ENCODE data around the gene MCTP2. TPM values are rescaled to one million over a fixed set of nuclear protein-coding genes. Genes with fewer than 3 reads are reported as not detected.

Gene MCTP2
- total RNA-seq, 1 donor from 2014 or later = 12.8 TPM

DNA sequence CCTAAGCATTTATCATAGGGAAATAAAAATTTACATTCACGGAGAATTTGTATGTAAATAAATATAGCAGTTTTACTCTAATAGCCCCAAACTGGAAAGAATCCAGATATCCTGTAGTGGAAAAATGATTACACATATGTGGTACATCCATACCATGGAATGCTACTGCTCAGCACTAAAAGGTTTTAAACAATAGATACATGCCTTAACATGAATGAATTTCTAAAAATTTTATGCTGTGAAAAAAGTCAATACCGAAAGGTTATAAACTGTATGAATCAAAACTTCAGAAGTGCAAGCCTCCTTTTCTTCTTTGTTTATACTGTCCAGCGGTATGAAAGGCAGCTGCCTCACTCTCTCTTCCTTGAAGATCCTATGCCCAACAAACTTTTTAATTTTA lies 37.5 kb upstream of the MCTP2 start:
- TF ChIP-seq, protein P1, sequence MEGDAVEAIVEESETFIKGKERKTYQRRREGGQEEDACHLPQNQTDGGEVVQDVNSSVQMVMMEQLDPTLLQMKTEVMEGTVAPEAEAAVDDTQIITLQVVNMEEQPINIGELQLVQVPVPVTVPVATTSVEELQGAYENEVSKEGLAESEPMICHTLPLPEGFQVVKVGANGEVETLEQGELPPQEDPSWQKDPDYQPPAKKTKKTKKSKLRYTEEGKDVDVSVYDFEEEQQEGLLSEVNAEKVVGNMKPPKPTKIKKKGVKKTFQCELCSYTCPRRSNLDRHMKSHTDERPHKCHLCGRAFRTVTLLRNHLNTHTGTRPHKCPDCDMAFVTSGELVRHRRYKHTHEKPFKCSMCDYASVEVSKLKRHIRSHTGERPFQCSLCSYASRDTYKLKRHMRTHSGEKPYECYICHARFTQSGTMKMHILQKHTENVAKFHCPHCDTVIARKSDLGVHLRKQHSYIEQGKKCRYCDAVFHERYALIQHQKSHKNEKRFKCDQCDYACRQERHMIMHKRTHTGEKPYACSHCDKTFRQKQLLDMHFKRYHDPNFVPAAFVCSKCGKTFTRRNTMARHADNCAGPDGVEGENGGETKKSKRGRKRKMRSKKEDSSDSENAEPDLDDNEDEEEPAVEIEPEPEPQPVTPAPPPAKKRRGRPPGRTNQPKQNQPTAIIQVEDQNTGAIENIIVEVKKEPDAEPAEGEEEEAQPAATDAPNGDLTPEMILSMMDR (IDR thresholded peaks at IDR 0.05; ENCODE audit: unreplicated experiment) = no peak
- Mint-ChIP-seq H3K36me3 (no peaks in the 10 kb centered on the region), H3K27me3 (ENCODE audit: low read depth) (peaks cover 28% of the 10 kb centered on the region), H3K4me1 (no peaks in the 10 kb centered on the region), H3K4me3 (no peak overlapping the region), H3K27ac (no peak overlapping the region), H3K9me3 (no peaks in the 10 kb centered on the region)
- no peak for DNase-seq (ENCODE audit: low spot score in 2 of 2, unreplicated experiment in 2 of 2)

GRCh38 chr15:94196531-94196930 lies 34.8 kb upstream of the MCTP2 start:
- peaks cover 14% of the 10 kb centered on the region for H3K27me3 Mint-ChIP-seq (ENCODE audit: low read depth)
- no peak for DNase-seq (ENCODE audit: low spot score in 2 of 2, unreplicated experiment in 2 of 2)
- no peaks in the 10 kb centered on the region for H3K4me1 Mint-ChIP-seq
- no peak overlapping the region for H3K4me3 Mint-ChIP-seq
- no peaks in the 10 kb centered on the region for H3K36me3 Mint-ChIP-seq
- TF ChIP-seq, protein P1 (IDR thresholded peaks at IDR 0.05; ENCODE audit: unreplicated experiment) = no peak
- H3K9me3 Mint-ChIP-seq = no peaks in the 10 kb centered on the region
- H3K27ac Mint-ChIP-seq = no peak overlapping the region

DNA sequence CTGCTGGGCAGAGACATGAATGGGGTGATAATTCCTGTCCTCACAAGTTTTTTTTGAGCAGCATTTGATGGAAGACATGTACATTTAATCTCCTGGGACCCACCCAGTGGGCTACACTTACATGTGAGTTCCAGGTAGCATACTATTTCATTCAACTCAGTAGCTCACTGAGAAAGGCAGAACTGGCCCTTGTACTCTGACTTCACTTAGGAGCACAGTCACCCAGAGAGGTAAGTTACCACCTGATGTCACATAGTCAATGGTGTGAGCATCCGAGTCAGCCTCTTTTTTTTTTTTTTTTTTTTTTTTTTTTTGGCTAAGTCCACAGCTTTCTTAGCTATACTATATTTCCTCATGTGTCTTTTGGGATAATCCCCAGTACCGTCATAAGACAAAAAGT lies 32.7 kb upstream of the MCTP2 start:
- Mint-ChIP-seq H3K36me3 (no peaks in the 10 kb centered on the region), H3K27me3 (ENCODE audit: low read depth) (peaks cover 10% of the 10 kb centered on the region), H3K4me1 (no peaks in the 10 kb centered on the region), H3K27ac (no peak overlapping the region), H3K4me3 (no peak overlapping the region), H3K9me3 (no peaks in the 10 kb centered on the region)
- TF ChIP-seq, protein P1 (IDR thresholded peaks at IDR 0.05; ENCODE audit: unreplicated experiment) = no peak
- no peak for DNase-seq (ENCODE audit: low spot score in 2 of 2, unreplicated experiment in 2 of 2)

- no peaks in the 10 kb centered on the region for H3K36me3 Mint-ChIP-seq
- no peaks in the 10 kb centered on the region for H3K4me1 Mint-ChIP-seq
- TF ChIP-seq, protein P1 (IDR thresholded peaks at IDR 0.05; ENCODE audit: unreplicated experiment) = no peak
- DNase-seq (ENCODE audit: low spot score in 2 of 2, unreplicated experiment in 2 of 2) = no peak
- peaks cover 10% of the 10 kb centered on the region for H3K27me3 Mint-ChIP-seq (ENCODE audit: low read depth)
- no peaks in the 10 kb centered on the region for H3K9me3 Mint-ChIP-seq
- H3K27ac Mint-ChIP-seq = no peak overlapping the region
- no peak overlapping the region for H3K4me3 Mint-ChIP-seq
These were observed 31.6 kb upstream of the MCTP2 start for GRCh38 chr15:94199725-94200124.

DNA sequence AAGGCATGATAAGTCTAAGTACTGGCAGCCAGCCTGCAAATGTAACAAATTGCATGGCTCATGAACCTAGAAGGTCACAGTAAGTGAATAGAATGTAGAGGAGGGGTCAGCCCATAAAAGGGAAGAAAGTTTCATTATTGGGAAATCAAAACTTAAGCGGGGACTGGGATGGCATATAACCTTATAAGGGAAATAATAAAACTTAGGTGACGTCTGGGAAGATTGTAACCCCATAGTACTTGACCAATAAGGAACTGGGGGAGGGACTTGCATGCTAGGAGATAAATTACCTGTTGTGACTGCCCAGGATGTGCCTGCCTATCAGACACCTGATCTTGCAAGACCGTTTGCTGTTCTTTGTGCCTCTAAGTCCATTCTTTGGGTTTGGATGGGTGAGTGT lies 28.1 kb upstream of the MCTP2 start:
- Mint-ChIP-seq H3K4me1 (no peaks in the 10 kb centered on the region), H3K4me3 (no peak overlapping the region), H3K9me3 (no peaks in the 10 kb centered on the region), H3K36me3 (no peaks in the 10 kb centered on the region), H3K27ac (no peak overlapping the region), H3K27me3 (ENCODE audit: low read depth) (peaks cover 5% of the 10 kb centered on the region)
- TF ChIP-seq, protein P1 (IDR thresholded peaks at IDR 0.05; ENCODE audit: unreplicated experiment) = no peak
- DNase-seq (ENCODE audit: low spot score in 2 of 2, unreplicated experiment in 2 of 2) = no peak

- Mint-ChIP-seq H3K4me3 (no peak overlapping the region), H3K9me3 (no peaks in the 10 kb centered on the region), H3K36me3 (no peaks in the 10 kb centered on the region), H3K27ac (no peak overlapping the region), H3K4me1 (no peaks in the 10 kb centered on the region), H3K27me3 (ENCODE audit: low read depth) (peaks cover 6% of the 10 kb centered on the region)
- no peak for DNase-seq (ENCODE audit: low spot score in 2 of 2, unreplicated experiment in 2 of 2)
- TF ChIP-seq, protein P1 (IDR thresholded peaks at IDR 0.05; ENCODE audit: unreplicated experiment) = no peak
These were observed 26.0 kb upstream of the MCTP2 start for GRCh38 chr15:94205366-94205765.

Data from mesothelial cell of epicardium (in vitro differentiated cells).